ENCODE data around the gene LRRC7. TPM values are rescaled to one million over a fixed set of nuclear protein-coding genes. Genes with fewer than 3 reads are reported as not detected.

Gene LRRC7
- total RNA-seq, 3 donors from 2014 or later = 0.46 to 1.2 (median 1.0) TPM

- Histone ChIP-seq H3K36me3 (ENCODE audit: low read depth) (no peaks in the 10 kb centered on the region), H3K9me3 (no peaks in the 10 kb centered on the region), H3K4me1 (ENCODE audit: low read depth) (no peaks in the 10 kb centered on the region), H3K4me3 (no peak overlapping the region)
- DNase-seq (no peak), ATAC-seq (no peak)
- TF ChIP-seq, protein P1, sequence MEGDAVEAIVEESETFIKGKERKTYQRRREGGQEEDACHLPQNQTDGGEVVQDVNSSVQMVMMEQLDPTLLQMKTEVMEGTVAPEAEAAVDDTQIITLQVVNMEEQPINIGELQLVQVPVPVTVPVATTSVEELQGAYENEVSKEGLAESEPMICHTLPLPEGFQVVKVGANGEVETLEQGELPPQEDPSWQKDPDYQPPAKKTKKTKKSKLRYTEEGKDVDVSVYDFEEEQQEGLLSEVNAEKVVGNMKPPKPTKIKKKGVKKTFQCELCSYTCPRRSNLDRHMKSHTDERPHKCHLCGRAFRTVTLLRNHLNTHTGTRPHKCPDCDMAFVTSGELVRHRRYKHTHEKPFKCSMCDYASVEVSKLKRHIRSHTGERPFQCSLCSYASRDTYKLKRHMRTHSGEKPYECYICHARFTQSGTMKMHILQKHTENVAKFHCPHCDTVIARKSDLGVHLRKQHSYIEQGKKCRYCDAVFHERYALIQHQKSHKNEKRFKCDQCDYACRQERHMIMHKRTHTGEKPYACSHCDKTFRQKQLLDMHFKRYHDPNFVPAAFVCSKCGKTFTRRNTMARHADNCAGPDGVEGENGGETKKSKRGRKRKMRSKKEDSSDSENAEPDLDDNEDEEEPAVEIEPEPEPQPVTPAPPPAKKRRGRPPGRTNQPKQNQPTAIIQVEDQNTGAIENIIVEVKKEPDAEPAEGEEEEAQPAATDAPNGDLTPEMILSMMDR (IDR thresholded peaks at IDR 0.05) = no peak
- intact Hi-C loops (cut with DNase I, micrococcal nuclease) = no loop called here
Measured at GRCh38 chr1:69587391-69587790, 19.7 kb downstream of the LRRC7 start.

DNA sequence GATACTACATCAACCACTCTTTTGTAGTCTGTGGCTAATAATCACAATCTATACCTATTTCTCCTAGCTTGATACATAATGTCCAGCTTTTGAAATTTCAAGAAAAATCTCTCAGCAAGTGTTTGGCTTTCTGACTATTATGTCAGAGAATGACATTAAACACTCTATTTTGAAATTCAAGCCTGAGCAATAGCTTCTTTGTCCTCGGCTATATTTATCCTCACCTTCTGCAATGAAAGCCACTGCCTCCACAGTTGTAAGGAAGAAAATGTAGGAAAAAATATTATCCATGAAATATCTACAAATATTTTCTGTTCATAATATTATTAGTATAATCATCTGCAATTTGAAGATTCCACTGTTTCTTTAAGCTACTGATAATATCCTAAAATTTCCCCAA lies 22.1 kb downstream of the LRRC7 start:
- H3K4me1 ChIP-seq (ENCODE audit: low read depth) = no peaks in the 10 kb centered on the region
- no peak overlapping the region for H3K4me3 ChIP-seq
- ATAC-seq (no peak), DNase-seq (no peak)
- TF ChIP-seq, protein P1 (IDR thresholded peaks at IDR 0.05) = no peak
- H3K9me3 ChIP-seq = no peaks in the 10 kb centered on the region
- H3K36me3 ChIP-seq (ENCODE audit: low read depth) = no peaks in the 10 kb centered on the region
- intact Hi-C loops (cut with DNase I, micrococcal nuclease) = no loop called here

DNA sequence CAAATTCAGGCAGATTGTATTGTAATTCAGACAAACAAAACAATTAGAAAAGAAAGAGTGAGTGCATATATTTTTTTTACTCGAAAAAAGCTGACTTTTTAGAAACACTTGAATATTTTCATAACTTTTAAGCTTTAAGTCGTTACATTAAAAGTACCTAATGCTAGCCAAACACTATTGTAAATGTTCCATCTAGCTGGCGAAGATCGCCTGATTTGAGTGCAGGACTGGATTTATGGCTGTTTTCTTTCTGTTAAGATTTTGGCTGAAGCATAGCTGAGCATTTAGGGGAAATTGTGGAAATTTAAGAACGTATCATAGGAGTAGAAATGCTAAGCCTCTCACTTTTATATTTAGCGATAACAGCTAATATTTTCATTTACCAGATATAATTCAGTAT lies 24.6 kb downstream of the LRRC7 start:
- TF ChIP-seq, protein P1 (IDR thresholded peaks at IDR 0.05) = no peak
- intact Hi-C loops (cut with DNase I, micrococcal nuclease) = no loop called here
- no peaks in the 10 kb centered on the region for H3K4me1 ChIP-seq (ENCODE audit: low read depth)
- no peak overlapping the region for H3K4me3 ChIP-seq
- no peaks in the 10 kb centered on the region for H3K9me3 ChIP-seq
- no peak for ATAC-seq
- H3K36me3 ChIP-seq (ENCODE audit: low read depth) = no peaks in the 10 kb centered on the region
- no peak for DNase-seq

DNA sequence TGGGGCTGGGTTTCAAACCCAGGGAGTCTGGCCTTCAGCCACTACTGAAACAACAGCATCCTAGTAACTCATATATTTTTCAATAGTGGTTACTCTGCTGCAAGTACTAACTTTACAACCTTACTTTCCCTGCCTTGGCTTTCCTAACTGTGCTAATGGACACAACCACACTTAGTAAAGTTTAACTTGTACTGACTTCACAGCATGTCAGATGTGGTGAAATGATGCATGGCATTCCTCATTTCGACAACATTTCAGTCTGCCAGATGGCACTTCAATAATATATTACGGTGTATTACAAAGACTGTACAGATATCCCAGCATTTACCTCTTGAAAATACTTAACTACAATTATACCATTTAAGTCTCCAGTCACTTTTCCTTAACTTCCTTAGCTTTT lies 27.8 kb downstream of the LRRC7 start:
- no peak overlapping the region for H3K4me3 ChIP-seq
- no peaks in the 10 kb centered on the region for H3K4me1 ChIP-seq (ENCODE audit: low read depth)
- TF ChIP-seq, protein P1 (IDR thresholded peaks at IDR 0.05) = no peak
- no peaks in the 10 kb centered on the region for H3K36me3 ChIP-seq (ENCODE audit: low read depth)
- H3K9me3 ChIP-seq = no peaks in the 10 kb centered on the region
- no peak for ATAC-seq
- no peak for DNase-seq
- intact Hi-C loops (cut with DNase I, micrococcal nuclease) = no loop called here

GRCh38 chr1:69611316-69611715 lies 43.6 kb downstream of the LRRC7 start:
- H3K36me3 ChIP-seq (ENCODE audit: low read depth) = no peaks in the 10 kb centered on the region
- no peak overlapping the region for H3K4me3 ChIP-seq
- no peaks in the 10 kb centered on the region for H3K4me1 ChIP-seq (ENCODE audit: low read depth)
- ATAC-seq (no peak), DNase-seq (no peak)
- TF ChIP-seq, protein P1 (IDR thresholded peaks at IDR 0.05) = no peak
- H3K9me3 ChIP-seq = no peaks in the 10 kb centered on the region
- intact Hi-C loops (cut with DNase I, micrococcal nuclease) = no loop called here

- Histone ChIP-seq H3K36me3 (ENCODE audit: low read depth) (no peaks in the 10 kb centered on the region), H3K4me1 (ENCODE audit: low read depth) (no peaks in the 10 kb centered on the region), H3K4me3 (no peak overlapping the region), H3K9me3 (no peaks in the 10 kb centered on the region)
- DNase-seq (no peak), ATAC-seq (no peak)
- TF ChIP-seq, protein P1 (IDR thresholded peaks at IDR 0.05) = no peak
- intact Hi-C loops (cut with DNase I, micrococcal nuclease) = no loop called here
Measured at GRCh38 chr1:69613414-69613813, 45.7 kb downstream of the LRRC7 start.
